K562 (cell line): Measurements from ENCODE around the gene HSPB7. TPM values are rescaled to one million over a fixed set of nuclear protein-coding genes. Genes with fewer than 3 reads are reported as not detected.

Experiments used
- ATAC-seq: fragments of 200-7000 bp; cut with Tn5 transposase; 3 replicates; pipeline ENCODE4 v1.9.1; 2020; ENCODE audit warnings: moderate library complexity
- BruUV-seq: library from RNA; stranded (reverse); fragments of 400-500 nt; replicated peaks from 2 replicates; lab custom pipeline; 2021; lab: Mats Ljungman, UMichigan
- CTCF ChIA-PET: fragments of 300-600 bp; formaldehyde crosslinking; extraction: SDS; loops from one replicate; lab custom pipeline; 2021; ENCODE audit warnings: low intra/inter-chr PET ratio; lab: Yijun Ruan, JAX
- POLR2A ChIA-PET: fragments of 300-600, 350-650 bp; sonication (Branson Sonifier 250); formaldehyde crosslinking; extraction: SDS; loops from one replicate; lab custom pipeline; 2021; ENCODE audit warnings: antibody characterized with exemption, inconsistent platforms; lab: Yijun Ruan, JAX
- DNase-seq, 4 experiments: peaks; one replicate each; pipeline versions ENCODE4 v3.0.0 to v3.0.0-alpha.2; 2011 to 2018; ENCODE audit warnings: low spot score in 3 of 4, mixed read lengths in 3 of 4; ENCODE audit errors: extremely low read depth in 1 of 4
- FAIRE-seq: peaks from 2 replicates; lab custom pipeline; 2011; peaks lifted over from hg19 to GRCh38; lab: Jason Lieb, UNC
- H2AFZ ChIP-seq: 2 replicates; pipeline ENCODE4 v1.6.0; 2011; ENCODE audit warnings: low read depth, low read length, control low read depth, inconsistent platforms
- H3K27ac ChIP-seq: fragments of 200-600 bp; 3 replicates; pipeline ENCODE4 v1.8.0; 2011; ENCODE audit warnings: low read depth, mild to moderate bottlenecking, control low read depth, inconsistent platforms, low read length, moderate library complexity, mixed read lengths; ENCODE audit errors: extremely low read depth
- H3K27me3 ChIP-seq, 2 experiments: fragments of 300-600 bp in 1 of 2; 2 replicates in 1 of 2; 3 replicates in 1 of 2; pipeline versions ENCODE4 v1.6.0 to v1.8.0; 2011; ENCODE audit warnings: inconsistent platforms in 2 of 2, low read length in 2 of 2, mild to moderate bottlenecking in 1 of 2, mixed read lengths in 1 of 2, moderate library complexity in 1 of 2; ENCODE audit not compliant: control insufficient read depth in 2 of 2, insufficient read depth in 2 of 2
- H3K36me3 ChIP-seq: fragments of 300-600 bp; 3 replicates; pipeline ENCODE4 v1.8.0; 2011; ENCODE audit warnings: mild to moderate bottlenecking, low read length, inconsistent platforms; ENCODE audit not compliant: control insufficient read depth, insufficient read depth
- H3K4me1 ChIP-seq, 2 experiments: fragments of 200-600 bp in 1 of 2; replicated peaks in 1 of 2; 2 replicates in 1 of 2; 3 replicates in 1 of 2; pipeline versions ENCODE4 v1.5.1 to v1.8.0; 2011; ENCODE audit warnings: inconsistent platforms in 2 of 2, low read length in 2 of 2, mild to moderate bottlenecking in 1 of 2, mixed read lengths in 1 of 2, moderate library complexity in 1 of 2; ENCODE audit not compliant: control insufficient read depth in 2 of 2, insufficient read depth in 2 of 2
- H3K4me2 ChIP-seq: 2 replicates; pipeline ENCODE4 v1.6.1; 2011; ENCODE audit warnings: low read length, control low read depth, inconsistent platforms, mixed read lengths; ENCODE audit not compliant: insufficient read depth
- H3K4me3 ChIP-seq: fragments of 200-600 bp; sonication (generic), shearing (Covaris generic); 2 replicates; pipeline ENCODE4 v1.5.1; 2016; ENCODE audit warnings: control low read depth, inconsistent platforms
- H3K79me2 ChIP-seq: fragments of 200-600 bp; 3 replicates; pipeline ENCODE4 v1.8.0; 2011; ENCODE audit warnings: low read length, inconsistent platforms; ENCODE audit not compliant: control insufficient read depth, insufficient read depth
- H3K9ac ChIP-seq, 2 experiments: 2 replicates each; pipeline versions ENCODE4 v1.6.0 to v1.6.1; 2011; ENCODE audit warnings: low read depth in 2 of 2, low read length in 2 of 2, control low read depth in 1 of 2, inconsistent platforms in 1 of 2, mild to moderate bottlenecking in 1 of 2, mixed read lengths in 1 of 2; ENCODE audit not compliant: insufficient read depth in 1 of 2
- H3K9me1 ChIP-seq: one replicate; pipeline ENCODE4 v1.6.0; 2011; ENCODE audit warnings: inconsistent platforms, mild to moderate bottlenecking, low read length, moderate library complexity; ENCODE audit not compliant: control insufficient read depth, insufficient read depth
- H3K9me3 ChIP-seq: replicated peaks from 2 replicates; pipeline ENCODE4 v1.5.1; 2011; ENCODE audit warnings: low read depth, low read length, inconsistent platforms; ENCODE audit not compliant: control insufficient read depth, insufficient read depth
- H4K20me1 ChIP-seq: replicated peaks from 2 replicates; pipeline ENCODE4 v1.6.1; 2011; ENCODE audit warnings: low read length, inconsistent platforms, mixed read lengths; ENCODE audit not compliant: control insufficient read depth, insufficient read depth
- ETV6 ChIP-seq, 3 experiments: fragments of 150-350 bp in 1 of 3; sonication (generic) in 1 of 3; formaldehyde crosslinking in 1 of 3; IDR thresholded peaks; 2 replicates each; pipeline versions ENCODE4 v1.6.1 to v1.8.0; 2014 to 2022; ENCODE audit warnings: borderline replicate concordance in 2 of 3, low read depth in 2 of 3, antibody characterized with exemption in 1 of 3, low read length in 1 of 3, mild to moderate bottlenecking in 1 of 3, missing genetic modification reagents in 1 of 3
- TFAM ChIP-seq: fragments of 250-450 bp; sonication (Bioruptor Pico); conservative IDR thresholded peaks from 2 replicates; pipeline ENCODE4 v1.5.0; 2021; ENCODE audit warnings: mild to moderate bottlenecking, moderate library complexity
- ZNF696 ChIP-seq: fragments of 250-450 bp; sonication (Bioruptor Pico); conservative IDR thresholded peaks from 2 replicates; pipeline ENCODE4 v1.4.0; 2020; ENCODE audit warnings: mild to moderate bottlenecking, moderate library complexity
- WGBS: fragments of 100-300 bp; shearing (Covaris generic); methylation state at CpG from one replicate; pipeline ENCODE4 v1.1.6; 2016; ENCODE audit warnings: low coverage, mixed read lengths; ENCODE audit not compliant: insufficient coverage; ENCODE audit errors: missing lambda C conversion rate; 5-methylcytosine and 5-hydroxymethylcytosine counted together
- in situ Hi-C: fragments of 300-500 bp; cut with MboI; formaldehyde crosslinking; loops from 4 replicates; pipeline ENCODE4 v1.15.0; 2018; ENCODE audit warnings: inconsistent platforms, mixed read lengths
- intact Hi-C: fragments of 100-400 bp; cut with micrococcal nuclease; formaldehyde crosslinking; loops from 2 replicates; pipeline ENCODE4 v1.14.2; 2022
- polyA plus RNA-seq, 8 experiments: library from polyadenylated mRNA; depleted of rRNA in 4 of 8; stranded (reverse) in 5 of 8; unstranded in 3 of 8; fragments of >200 nt; fragmentation: Nextera tagmentation in 2 of 8; fragmentation: Illumina TruSeq in 1 of 8; extraction: Ambion mirVana in 2 of 8; extraction: Trizol in 1 of 8; gene quantifications; 2 replicates each; pipeline versions ENCODE4 v1.2.1 to v1.2.3, GENCODE V29; 2011 to 2014; ENCODE audit warnings: inconsistent platforms in 1 of 8, missing spikeins in 1 of 8
- total RNA-seq, 7 experiments: library from RNA; depleted of rRNA in 6 of 7; stranded (reverse); fragments of >200 nt in 6 of 7; fragmentation: Illumina TruSeq in 2 of 7; extraction: Trizol in 2 of 7; gene quantifications; 2 replicates each; pipeline versions ENCODE4 v1.2.1 to v1.2.3, GENCODE V29; 2011 to 2021; ENCODE audit warnings: low replicate concordance in 1 of 7
- TF ChIP-seq, protein P1 (sequence below), 2 experiments: IDR thresholded peaks; 2 replicates each; pipeline ENCODE4 v1.6.1; 2012; ENCODE audit warnings: improper control_type of control experiment in 2 of 2, low read depth in 2 of 2, low read length in 2 of 2, borderline replicate concordance in 1 of 2

HSPB7 gene
- total and polyA plus RNA-seq, 9 of the 15 experiments (the other 6 are each of a cell fraction or from before 2014, with no cell fraction given): 0.05 to 0.19 (median 0.07) TPM; not detected in 6

DNA sequence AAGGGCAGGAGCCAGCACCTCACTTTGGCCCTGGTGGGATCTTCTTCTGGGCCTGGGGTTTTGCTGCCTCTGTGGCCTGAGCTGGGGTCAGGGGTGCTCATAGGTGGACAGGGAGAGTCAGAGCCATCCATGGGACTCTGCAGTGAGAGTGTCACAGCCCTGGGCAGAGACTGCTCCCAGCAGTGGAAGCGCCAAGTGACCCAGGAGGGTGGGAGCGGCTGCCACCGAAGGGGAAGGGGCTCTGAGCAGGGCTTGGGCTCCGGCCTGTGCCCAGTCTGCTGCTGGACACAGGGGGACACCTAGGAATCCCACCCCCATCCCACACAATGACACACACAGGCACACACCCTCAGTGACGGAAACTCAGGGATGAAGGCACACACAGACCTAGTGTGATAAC lies 26.1 kb upstream of the HSPB7 start:
- Histone ChIP-seq H3K9me3 (no peaks in the 10 kb centered on the region), H3K9ac (peak overlapping the region in 1 of 2 experiments; percentile 56; a peak in 1 of 4 replicates)
- no peak for ATAC-seq
- in situ Hi-C loops: no loop called here
- no peak for TF ChIP-seq TFAM (CRISPR knock-in tag)
- no peak for TF ChIP-seq ETV6 (IDR thresholded peaks at IDR 0.05; ENCODE audit: borderline replicate concordance in 1 of 2, low read depth in 2 of 2, low read length in 1 of 2)
- TF ChIP-seq ETV6 (CRISPR knock-in tag; IDR thresholded peaks at IDR 0.05; ENCODE audit: borderline replicate concordance): no peak
- TF ChIP-seq, protein P1, sequence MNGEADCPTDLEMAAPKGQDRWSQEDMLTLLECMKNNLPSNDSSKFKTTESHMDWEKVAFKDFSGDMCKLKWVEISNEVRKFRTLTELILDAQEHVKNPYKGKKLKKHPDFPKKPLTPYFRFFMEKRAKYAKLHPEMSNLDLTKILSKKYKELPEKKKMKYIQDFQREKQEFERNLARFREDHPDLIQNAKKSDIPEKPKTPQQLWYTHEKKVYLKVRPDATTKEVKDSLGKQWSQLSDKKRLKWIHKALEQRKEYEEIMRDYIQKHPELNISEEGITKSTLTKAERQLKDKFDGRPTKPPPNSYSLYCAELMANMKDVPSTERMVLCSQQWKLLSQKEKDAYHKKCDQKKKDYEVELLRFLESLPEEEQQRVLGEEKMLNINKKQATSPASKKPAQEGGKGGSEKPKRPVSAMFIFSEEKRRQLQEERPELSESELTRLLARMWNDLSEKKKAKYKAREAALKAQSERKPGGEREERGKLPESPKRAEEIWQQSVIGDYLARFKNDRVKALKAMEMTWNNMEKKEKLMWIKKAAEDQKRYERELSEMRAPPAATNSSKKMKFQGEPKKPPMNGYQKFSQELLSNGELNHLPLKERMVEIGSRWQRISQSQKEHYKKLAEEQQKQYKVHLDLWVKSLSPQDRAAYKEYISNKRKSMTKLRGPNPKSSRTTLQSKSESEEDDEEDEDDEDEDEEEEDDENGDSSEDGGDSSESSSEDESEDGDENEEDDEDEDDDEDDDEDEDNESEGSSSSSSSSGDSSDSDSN (IDR thresholded peaks at IDR 0.05; ENCODE audit: borderline replicate concordance in 1 of 2, low read depth in 2 of 2, low read length in 2 of 2): no peak
- no peak for TF ChIP-seq ZNF696
- TF ChIP-seq, all 486 proteins: peak for 0
- intact Hi-C loops: no loop called here
- no TSS peak for BruUV-seq
- H2AFZ ChIP-seq: no peak overlapping the region
- ChIA-PET POLR2A (interaction anchor here (0.8 kb wide), 1 partner anchor 21 kb away, joined by 3 read pairs; no protein-coding TSS in a partner anchor), CTCF (no interaction called here)
- FAIRE-seq (no peak), DNase-seq (no peak)
- H3K27ac ChIP-seq: no peak overlapping the region
- no peaks in the 10 kb centered on the region for H4K20me1 ChIP-seq
- no peak overlapping the region for H3K4me2 ChIP-seq
- 82% methylated on average over 5 of the region's 5 CpGs for WGBS
- H3K4me1 ChIP-seq: peaks cover 0 to 56% of the 10 kb centered on the region in 2 experiments; a peak in 3 of 5 replicates
- no peak overlapping the region for H3K4me3 ChIP-seq
- H3K36me3 ChIP-seq: no peaks in the 10 kb centered on the region
- H3K79me2 ChIP-seq: no peaks in the 10 kb centered on the region
- no peaks in the 10 kb centered on the region for H3K27me3 ChIP-seq
- no peaks in the 10 kb centered on the region for H3K9me1 ChIP-seq
